Measurements from ENCODE around the gene SBK2.

SBK2 gene

DNA sequence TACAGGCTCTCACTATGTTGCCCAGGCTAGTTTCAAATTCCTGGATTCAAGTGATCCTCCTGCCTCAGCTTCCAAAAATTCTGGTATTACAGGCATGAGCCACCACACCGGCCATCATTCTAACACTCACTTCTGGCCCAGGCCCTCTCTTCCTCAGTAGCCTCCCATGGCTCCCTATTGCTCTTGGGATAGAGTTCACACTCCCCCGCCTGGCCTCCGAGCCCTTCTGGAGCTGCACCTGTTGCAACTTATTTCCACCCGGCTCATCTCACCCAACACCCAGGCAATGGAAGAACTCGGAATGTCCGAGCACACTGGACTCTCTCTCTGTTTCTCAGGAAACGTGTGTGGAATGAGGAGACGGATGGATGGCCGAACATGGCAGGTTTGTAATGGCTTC, 17.4 kb upstream of the SBK2 start:
- DNase-seq (ENCODE audit: low read depth) = no peak

DNA sequence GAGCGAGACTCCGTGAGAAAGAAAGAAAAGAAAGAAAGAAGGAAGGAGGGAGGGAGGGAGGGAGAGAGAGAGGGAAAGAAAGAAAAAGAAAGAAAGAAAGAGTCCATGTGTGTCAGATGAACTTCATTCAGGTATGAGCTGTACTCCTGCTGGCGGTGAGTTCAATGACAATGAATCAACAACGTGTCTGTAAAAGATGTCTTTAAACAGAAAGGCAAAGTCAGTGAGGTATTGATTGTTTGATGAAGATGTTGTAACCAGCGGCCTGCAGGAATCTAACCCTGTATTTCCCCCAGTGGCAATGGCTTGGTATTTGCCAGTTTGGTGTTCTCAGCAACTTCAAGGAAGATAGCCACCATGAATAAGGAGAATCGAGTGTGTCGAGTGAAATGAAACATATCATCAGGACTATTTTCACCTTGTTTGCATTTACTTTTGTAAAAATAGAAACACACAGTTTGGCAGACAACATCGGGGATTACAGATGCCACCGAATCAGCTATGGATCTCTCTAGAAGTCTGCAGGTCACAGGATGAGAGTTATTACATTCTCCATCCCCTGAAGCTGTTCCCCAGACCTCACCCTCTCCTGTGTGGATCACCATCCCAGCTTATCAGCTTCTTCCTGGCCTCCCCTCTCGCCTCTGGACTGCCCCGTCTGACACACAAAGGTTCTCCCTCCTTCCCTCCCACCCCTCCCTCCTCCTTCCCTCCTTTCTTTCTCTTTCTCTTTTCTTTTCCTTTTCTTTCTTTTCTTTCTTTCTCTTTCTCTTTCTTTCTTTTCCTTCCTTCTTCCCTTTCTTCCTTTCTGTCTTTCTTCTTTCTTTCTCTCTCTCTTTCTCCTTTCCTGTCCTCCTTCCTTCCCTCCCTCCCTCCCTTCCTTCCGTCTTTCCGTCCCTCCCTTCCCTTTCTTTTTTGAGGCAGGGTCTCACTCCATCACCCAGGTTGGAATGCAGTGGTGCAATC, 16.6 kb upstream of the SBK2 start:
- DNase-seq (ENCODE audit: low read depth) = no peak

DNA sequence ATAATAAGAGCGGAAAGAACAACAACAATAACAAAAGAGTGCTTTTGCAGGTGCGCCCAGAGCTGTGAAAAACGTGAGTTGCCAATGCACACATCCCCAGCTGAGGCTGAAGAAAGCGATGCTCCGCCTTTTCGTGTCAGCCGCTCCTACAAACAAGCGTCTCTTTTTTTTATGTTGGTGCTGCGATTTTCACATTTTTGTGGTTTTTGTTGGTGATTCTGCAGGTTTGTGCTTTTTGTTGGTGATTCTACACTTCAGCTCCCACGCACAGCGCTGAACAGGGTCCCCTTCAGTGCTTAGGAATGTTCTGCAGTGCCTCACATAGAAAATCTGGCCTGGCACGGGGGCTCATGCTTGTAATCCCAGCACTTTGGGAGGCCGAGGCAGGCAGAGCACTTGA, 15.7 kb upstream of the SBK2 start:
- DNase-seq (ENCODE audit: low read depth) = no peak

DNA sequence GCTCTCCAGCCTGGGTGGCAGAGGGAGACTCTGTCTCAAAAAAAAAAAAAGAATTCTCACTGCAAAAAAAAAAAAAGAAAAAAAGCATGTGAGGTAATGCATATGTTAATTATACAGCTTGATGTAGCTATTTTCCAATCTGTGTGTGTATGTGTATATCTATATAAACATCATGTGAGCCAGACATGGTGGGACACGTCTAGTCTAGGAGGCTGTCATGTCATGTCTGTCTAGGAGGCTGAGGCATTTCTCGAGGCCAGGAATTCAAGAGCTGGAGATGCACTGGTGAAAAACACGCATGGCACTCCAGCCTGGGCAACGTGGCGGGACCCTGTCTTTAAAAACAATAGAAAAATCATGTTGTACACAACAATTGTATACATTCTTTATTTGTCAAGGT, 15.3 kb upstream of the SBK2 start:
- DNase-seq (ENCODE audit: low read depth) = no peak

DNA sequence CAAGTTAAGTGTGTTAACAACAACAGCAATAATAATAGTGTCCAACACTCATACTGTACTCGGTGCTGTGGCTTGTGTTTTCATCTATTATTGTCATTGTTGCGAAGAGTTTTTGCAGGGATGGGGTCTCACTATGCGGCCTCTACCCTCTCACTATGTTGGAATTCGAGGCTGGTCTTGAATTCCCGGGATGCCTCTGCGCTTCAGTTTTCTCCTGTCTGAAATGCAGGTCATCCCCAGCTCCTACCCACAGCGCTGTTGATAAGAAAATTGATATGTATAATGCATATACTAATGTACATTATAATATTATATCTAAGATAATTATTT, 13.4 kb upstream of the SBK2 start:
- no peak for DNase-seq (ENCODE audit: low read depth)

DNA sequence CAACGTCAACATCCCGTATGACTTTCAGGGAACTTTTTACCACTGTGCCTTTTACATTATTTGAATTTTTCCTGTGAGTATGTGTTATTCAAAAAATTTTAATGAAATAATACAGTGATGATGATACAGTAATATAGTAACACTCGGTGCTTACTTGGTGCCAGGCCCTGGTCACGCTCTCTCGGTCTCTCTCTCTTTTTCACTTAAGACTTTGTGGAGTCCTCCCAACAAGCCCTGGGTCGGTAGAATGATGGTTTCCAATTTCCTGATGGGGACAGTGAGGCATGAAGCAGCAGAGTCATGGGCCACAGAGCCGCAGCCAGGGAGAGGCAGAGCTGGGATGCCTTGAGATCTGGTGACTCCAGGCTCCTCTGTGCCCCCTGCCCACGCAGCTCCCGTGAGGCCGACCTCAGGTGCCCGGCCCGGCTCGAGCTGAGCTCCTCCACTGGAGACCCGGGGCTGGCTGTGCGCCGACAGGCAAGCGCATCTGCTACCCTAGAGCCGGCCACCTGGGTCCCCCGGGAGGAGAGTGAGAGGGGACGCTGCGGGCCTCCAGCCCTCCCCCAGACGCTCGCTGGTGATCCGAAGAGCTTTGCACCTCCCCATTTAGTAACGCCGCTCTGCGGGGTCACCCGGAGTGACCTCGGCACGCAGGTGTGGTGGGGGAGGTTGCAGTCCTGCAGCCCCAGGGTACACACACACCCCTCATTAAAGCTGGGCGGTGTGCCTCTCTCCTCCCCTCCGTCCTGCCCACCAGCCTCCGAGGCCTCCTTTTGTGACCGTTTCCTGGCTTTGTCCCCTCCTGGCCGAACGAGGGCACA, 12.8 kb upstream of the SBK2 start:
- no peak for DNase-seq (ENCODE audit: low read depth)

DNA sequence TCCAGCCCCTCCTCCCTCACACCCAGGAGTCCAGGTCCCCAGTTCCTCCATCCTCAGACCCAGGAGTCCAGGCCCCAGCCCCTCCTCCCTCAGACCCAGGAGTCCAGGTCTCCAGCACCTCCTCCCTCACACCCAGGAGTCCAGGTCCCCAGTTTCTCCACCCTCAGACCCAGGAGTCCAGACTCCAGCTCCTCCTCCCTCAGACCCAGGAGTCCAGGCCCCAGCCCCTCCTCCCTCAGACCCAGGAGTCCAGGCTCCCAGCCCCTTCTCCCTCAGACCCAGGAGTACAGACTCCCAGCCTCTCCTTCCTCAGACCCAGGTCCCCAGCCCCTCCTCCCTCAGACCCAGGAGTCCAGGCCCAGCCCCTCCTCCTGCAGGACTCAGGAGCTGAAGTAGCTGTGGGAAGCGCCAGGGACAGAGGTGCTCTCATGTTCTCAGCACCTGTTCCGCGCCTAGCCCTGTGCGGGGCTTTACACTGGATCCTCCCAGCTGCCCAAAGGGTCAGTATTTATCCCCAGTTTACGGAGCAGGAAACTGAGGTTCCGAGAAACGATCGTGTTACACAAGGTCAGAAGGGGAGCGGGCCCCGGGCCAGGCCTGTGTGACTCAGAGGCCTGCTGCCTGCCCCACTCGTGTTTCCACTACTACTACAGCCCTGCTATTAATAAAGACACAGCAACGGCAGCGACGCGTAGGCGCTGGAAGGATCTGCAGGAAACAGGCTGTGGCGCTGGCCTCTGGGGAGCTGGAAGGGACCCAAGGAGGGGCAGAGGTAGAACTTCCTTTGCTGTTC, 10.1 kb upstream of the SBK2 start:
- DNase-seq (ENCODE audit: low read depth) = no peak

DNA sequence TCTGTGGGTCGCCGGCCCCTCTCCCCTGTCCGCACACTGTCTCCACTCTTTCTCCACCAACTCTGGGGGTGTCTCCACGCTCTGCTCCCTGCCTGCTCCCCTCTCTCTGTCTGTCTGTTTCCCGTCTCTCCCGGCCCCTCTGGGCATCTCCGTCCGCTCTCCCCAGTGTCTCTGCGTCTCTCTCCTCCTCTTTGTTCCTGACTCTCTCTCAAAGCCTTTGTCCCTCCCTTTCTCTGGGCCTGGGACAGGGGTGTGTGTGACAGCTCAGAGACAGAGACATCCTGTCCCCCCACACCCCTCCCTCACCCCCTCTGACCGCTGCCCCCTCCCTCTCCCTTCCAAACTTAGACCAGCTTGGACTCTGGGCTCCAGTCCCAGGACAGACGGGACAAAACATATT, 9.1 kb upstream of the SBK2 start:
- DNase-seq (ENCODE audit: low read depth) = no peak

DNA sequence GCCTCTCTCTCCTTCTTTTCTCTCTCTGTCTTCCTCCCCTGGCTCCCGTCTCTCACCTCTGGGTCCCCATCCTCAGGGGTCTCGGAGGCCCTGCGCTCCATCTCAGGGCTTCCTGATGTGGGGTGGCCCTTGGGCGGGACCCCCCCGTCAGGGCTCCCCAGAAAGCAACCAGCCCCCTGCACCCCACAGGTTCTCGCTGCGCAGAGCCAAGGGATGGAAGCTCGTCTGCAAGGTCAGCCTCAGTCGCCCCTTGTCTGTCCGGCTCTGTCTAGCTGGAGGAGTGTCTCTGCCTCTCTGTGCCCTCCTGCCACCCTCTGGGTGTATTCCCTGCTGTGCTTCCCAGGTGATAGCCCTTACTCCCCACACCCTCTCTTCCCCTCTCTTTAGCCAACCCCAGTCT, 8.5 kb upstream of the SBK2 start, which contains the start of gene SBK3:
TSS of gene SBK3 (minus strand) at position 101 of the 400 bp plus-strand sequence. CDS start at position 101, 0 bp downstream.
- no peak for DNase-seq (ENCODE audit: low read depth)

DNA sequence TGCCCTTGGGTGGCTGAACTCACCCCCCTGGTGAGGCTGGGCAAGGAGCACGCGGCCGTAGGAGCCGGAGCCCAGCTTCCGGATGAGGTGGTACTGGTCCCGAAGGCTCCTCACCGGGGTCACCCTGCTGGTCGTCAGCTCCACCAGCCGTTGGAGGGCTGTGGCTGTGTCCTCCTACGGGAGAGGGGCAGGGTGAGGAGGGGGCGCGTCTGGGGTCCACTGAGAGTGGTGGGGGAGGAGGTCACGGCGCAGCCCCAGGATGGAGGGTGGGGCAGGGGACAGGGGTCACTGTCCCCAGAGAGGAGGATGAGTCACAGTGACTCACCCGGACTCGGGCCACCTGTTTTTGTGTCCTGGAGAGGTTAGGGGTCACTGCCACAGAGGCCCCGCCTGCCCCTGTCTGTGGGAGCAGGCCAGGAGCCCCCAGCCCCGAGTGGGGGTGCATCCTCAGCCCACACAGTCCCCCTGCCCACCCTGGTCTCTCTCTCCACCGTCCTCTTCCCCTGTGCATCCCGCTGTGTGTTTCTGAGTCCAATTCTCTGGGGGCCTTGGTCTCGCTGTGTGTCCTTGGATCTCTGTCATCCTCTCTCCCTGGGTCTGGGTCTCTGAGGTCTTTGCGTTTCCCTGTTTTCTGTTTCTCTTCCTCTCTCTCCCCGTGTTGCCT, 8.0 kb upstream of the SBK2 start:
- no peak for DNase-seq (ENCODE audit: low read depth)

DNA sequence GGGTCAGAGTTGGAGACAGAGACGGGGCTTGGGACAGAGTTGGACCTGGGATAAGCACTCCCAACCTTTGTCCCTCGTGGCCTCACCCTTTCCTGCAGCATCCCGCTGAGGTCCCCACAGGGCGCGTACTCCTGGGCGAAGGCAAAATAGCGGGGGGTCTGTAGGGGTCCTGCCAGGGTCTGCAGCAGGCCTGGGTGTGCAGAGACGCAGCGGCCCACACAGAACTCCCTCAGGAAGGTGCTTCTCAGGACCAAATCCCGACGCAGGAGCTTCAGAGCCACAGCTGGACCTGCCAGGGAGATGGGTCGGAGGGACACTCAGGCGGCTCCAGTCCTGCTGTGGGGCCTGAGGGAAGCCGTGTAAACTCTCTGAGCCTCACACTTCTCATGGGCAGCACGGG, 7.1 kb upstream of the SBK2 start:
- no peak for DNase-seq (ENCODE audit: low read depth)

DNA sequence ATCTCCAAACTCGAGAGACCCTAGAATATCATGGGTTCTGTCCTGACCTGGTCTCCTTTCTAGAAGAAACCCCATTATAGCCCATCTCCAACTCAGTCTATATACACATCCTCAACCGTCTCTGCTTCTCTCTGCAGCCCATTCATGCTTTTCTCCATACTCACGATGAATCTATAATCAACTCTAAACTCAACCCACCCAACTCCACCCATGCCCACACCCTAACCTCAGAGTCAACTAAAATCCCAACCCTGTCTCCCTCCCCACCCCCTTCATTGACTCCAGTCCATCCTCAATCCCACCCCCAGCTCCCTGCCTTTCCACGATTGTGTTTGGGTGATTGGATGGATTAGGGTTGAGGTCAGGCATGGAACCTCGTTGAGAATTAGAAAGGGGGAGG, 6.6 kb upstream of the SBK2 start:
- DNase-seq (ENCODE audit: low read depth) = no peak

DNA sequence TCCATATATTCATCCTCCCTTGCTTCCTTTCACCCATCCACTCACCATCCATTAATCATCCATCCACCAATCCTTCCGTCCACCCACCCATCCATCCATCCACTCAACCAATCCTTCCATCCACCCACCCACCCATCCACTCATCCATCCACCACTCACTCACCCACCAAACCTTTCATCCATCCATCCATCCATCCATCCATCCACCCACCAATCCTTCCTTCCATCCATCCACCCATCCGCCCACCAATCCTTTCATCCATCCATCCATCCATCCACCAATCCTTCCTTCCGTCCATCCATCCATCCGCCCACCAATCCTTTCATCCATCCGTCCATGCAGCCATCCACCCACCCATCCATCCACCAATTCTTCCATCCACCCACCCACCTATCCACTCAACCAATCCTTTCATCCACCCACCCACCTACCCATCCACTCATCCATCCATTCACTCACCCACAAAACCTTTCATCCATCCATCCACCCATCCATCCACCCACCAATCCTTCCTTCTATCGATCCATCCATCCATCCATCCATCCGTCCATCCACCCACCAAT, 5.4 kb upstream of the SBK2 start:
- no peak for DNase-seq (ENCODE audit: low read depth)

DNA sequence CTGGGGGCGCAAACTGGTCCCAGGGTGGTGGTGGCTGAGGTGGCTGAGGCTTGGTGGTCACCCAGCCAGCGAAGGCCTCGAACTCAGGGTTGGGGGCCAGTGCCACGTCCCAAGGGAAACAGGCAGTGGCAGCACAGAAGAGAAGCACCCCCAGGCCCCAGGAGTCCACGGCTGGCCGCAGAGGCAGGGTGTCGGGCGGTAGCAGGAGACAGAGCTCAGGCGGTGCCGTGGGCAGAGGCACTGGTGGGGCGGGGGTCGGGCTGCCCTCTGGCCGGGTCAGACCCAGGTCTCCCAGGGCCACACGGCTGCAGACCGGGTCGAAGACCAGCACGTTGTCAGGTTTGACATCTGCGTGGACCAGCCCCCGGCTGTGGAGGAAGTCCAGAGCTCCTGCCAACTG, 4.2 kb upstream of the SBK2 start:
- no peak for DNase-seq (ENCODE audit: low read depth)

DNA sequence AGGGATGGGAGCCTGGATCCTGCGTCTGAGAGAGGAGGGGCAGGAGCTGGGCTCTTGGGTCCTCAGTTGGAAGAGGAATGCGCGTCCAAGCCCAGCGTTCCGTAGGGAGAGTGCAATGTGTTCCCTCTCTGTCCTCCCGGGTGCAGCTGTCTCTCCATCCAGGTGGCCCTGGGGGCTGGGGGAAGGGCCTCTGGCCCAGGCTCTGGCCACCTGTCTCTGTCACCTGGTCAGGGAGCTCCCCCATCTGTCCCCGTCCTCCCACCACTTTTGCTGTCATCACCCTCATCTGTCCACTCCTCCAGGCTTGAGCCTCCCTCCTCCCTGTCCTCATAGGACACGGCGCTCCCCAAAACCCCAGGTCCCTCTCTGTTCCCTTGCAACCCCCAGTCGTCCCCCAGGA, 3.7 kb upstream of the SBK2 start:
- DNase-seq (ENCODE audit: low read depth) = no peak

DNA sequence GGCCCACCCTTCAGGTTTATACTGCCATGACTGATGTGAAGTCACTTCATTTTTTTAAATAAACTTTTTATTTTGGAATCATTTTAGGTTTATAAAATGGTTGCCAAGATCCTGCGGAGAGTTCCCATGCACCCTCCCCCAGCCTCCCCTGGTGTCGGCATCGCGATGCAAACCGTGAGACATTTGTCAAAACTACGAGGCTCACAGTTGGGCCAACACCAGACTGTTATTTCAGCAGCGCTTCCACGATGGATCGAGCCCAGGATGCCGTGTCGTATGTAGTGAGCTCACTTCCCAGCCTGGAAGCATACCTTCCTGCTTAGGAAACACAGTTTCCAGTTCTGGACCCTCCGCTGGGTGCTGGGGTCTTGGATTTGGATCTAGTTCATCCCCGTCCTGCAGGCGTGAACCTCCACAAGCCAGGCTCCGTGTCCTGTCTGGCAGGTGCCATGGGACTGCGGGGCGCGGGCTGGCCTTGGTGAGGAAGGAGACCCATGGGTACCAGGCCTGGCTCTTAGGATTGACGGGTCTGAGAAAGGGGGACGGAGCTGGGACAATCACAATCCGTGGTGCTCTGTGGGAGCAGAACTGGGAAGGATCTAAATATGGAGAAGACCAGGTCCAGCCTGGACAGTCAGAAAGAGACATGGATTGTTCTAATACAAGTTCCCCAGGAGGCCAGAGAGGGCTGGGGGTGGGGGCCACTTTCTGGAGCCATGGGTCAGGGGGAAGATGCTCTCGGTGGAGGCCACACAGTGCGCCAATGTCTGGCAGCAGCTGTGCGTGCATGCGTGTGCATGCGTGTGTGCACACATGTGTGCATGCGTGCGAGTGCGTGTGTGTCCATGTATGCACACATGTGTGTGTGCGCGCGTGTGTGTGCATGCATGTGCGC, 2.4 kb upstream of the SBK2 start:
- no peak for DNase-seq (ENCODE audit: low read depth)

DNA sequence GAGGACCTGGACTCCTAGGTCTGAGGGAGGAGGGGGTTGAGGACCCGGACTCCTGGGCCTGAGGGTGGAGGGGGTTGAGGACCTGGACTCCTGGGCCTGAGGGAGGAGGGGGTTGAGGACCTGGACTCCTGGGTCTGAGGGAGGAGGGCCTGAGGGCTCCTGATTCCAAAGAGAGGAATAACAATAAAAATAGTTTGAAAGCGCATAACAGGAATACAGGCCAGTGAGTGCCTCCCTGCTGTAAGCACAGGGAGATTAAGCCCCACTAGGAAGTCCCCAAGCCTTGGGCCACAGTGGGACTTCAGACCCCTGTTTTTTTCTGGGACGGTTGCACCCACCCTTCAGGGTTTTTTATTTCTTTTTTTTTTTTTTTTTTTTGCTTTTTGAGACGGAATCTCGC, 1.2 kb upstream of the SBK2 start:
- no peak for DNase-seq (ENCODE audit: low read depth)

DNA sequence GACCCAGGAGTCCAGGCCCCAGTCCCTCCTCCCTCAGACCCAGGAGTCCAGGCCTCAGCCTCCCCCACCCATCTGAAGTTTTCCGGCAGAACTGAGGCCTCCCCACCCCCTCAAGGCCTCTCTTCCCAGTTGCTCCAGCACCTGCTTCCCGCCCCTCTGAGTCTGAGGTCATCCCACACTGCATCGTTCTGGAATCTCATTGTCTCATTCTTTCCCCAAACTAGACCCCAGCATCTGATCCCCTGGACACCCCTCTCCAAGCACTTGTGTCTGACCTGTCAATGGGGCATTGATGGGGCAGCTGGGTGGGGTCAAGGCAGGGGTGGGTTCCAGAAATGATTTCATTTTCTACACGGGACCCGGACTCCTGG, 793 bp upstream of the SBK2 start:
- DNase-seq (ENCODE audit: low read depth) = no peak

DNA sequence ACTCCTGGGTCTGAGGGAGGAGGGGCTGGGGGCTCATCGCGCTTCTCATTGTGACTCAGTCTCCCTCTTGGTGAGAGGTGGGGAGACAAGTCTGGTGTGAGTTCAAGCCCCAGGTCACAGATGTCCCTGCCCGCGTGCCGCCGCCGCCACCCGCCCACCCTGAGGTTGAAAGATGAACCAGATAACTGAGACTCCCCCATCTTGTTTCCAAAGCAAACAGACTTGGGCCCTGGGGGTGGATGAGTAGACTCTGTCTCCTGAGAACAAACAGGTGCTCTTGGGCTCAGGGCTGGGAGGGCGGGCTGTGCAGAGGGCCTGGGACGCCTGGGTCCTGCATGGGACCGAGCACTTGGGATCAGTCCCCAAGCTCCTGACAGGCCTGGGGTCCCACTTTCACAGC, 567 bp downstream of the SBK2 start:
- no peak for DNase-seq (ENCODE audit: low read depth)

DNA sequence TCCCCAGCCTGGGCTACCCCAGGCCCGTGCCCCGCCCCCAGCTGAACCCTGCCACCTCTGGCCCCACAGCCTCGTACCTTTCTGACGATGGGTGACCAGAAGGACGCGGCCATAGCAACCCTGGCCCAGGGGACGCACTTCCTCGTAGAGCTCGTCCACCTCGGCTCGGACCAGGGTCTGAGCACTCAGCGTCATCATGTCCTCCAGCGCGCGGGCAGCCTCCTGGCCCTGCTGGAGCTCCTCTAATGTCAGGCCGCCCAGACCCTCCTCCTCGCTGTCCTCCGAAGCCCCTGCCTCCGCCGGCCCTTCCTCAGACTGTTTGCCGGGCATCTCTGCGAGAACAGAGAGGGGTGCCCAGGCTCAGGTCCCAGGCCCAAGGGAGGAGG, 975 bp downstream of the SBK2 start:
- DNase-seq (ENCODE audit: low read depth) = no peak
